Caco-2 (cell line): ENCODE measurements around the gene DKKL1. TPM values are rescaled to one million over a fixed set of nuclear protein-coding genes. Genes with fewer than 3 reads are reported as not detected.

Experiments used
- BruUV-seq: library from RNA; stranded (reverse); fragments of 400-500 nt; replicated peaks from 2 replicates; lab custom pipeline; 2021; lab: Mats Ljungman, UMichigan
- CTCF ChIA-PET: fragments of 300-600 bp; sonication (Branson Sonifier 250); formaldehyde crosslinking; loops from one replicate; lab custom pipeline; 2022; ENCODE audit warnings: antibody characterized with exemption; lab: Charles Lee
- POLR2A ChIA-PET: fragments of 300-600 bp; sonication (Branson Sonifier 250); formaldehyde crosslinking; loops from one replicate; lab custom pipeline; 2022; ENCODE audit warnings: antibody characterized with exemption; lab: Charles Lee
- DNase-seq, 2 experiments: peaks; one replicate each; pipeline versions ENCODE4 v3.0.0 to v3.0.0-alpha.2; 2020 to 2022
- H3K27me3 ChIP-seq: replicated peaks from 2 replicates; pipeline ENCODE4 v1.6.0; 2011; ENCODE audit warnings: low read length; ENCODE audit not compliant: control insufficient read depth, insufficient read depth
- H3K36me3 ChIP-seq: 2 replicates; pipeline ENCODE4 v1.5.1; 2011; ENCODE audit warnings: low read length; ENCODE audit not compliant: control insufficient read depth, insufficient read depth
- H3K4me1 ChIP-seq: fragments of 250-450 bp; sonication (Bioruptor Pico); 2 replicates; pipeline ENCODE4 v1.5.1; 2020; ENCODE audit warnings: mild to moderate bottlenecking
- H3K4me3 ChIP-seq: 2 replicates; pipeline ENCODE4 v1.5.1; 2011; ENCODE audit warnings: low read depth, mild to moderate bottlenecking, control low read depth, low read length
- H3K9me3 ChIP-seq: fragments of 250-450 bp; sonication (Bioruptor Pico); 2 replicates; pipeline ENCODE4 v1.5.1; 2020; ENCODE audit warnings: mild to moderate bottlenecking, moderate library complexity
- H3K27ac Mint-ChIP-seq: one replicate; pipeline ENCODE4 v1.8.0; 2022; ENCODE audit warnings: mixed read lengths; ENCODE audit not compliant: unreplicated experiment
- H3K27me3 Mint-ChIP-seq: one replicate; pipeline ENCODE4 v1.8.0; 2022; ENCODE audit warnings: mixed read lengths; ENCODE audit not compliant: insufficient read depth, unreplicated experiment
- H3K36me3 Mint-ChIP-seq: one replicate; pipeline ENCODE4 v1.8.0; 2022; ENCODE audit warnings: mild to moderate bottlenecking, mixed read lengths; ENCODE audit not compliant: insufficient read depth, unreplicated experiment
- H3K4me1 Mint-ChIP-seq: one replicate; pipeline ENCODE4 v1.8.0; 2022; ENCODE audit warnings: low read depth, mixed read lengths; ENCODE audit not compliant: unreplicated experiment
- H3K4me3 Mint-ChIP-seq: one replicate; pipeline ENCODE4 v1.8.0; 2022; ENCODE audit warnings: mild to moderate bottlenecking, moderate library complexity, mixed read lengths; ENCODE audit not compliant: unreplicated experiment
- H3K9me3 Mint-ChIP-seq: one replicate; pipeline ENCODE4 v1.8.0; 2022; ENCODE audit warnings: mixed read lengths; ENCODE audit not compliant: unreplicated experiment
- CTCF ChIP-seq, 2 experiments: fragments of 200-600 bp in 1 of 2; IDR thresholded peaks; 1 replicate in 1 of 2; 2 replicates in 1 of 2; pipeline versions ENCODE4 v1.5.1 to v1.8.0; 2011 to 2022; ENCODE audit warnings: antibody characterized with exemption in 1 of 2, control low read depth in 1 of 2, inconsistent platforms in 1 of 2, low read depth in 1 of 2, low read length in 1 of 2, mild to moderate bottlenecking in 1 of 2, moderate library complexity in 1 of 2; ENCODE audit not compliant: insufficient read depth in 1 of 2, severe bottlenecking in 1 of 2, unreplicated experiment in 1 of 2
- intact Hi-C: fragments of 100-400 bp; cut with micrococcal nuclease; formaldehyde crosslinking; loops from one replicate; pipeline ENCODE4 v1.10.0; 2022; ENCODE audit not compliant: unreplicated experiment
- total RNA-seq: library from RNA; stranded (reverse); gene quantifications from 2 replicates; pipeline ENCODE4 v1.2.3, GENCODE V29; 2022

Gene DKKL1
- total RNA-seq, 1 experiment from 2014 or later: not detected

DNA sequence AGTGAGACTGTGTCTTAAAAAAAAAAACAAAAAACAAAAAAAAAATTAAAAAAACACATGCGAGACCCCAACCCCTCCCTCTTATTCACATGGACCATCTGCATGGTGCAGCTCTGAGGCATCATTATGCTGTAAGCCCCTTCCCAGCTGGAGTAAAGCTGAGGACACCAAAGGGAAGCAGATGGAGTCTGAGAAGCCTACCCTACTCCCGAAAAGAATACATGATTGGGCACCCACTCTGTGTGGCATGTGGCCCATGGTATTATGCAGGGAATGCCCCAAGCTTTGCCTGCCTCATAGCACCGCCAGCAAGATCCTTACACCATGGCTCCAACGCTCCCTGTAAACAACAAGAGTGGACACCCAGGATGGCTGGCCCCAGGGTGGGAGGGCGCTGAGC is 54.8 kb downstream of the DKKL1 start:
- H3K4me1 Mint-ChIP-seq: peaks cover 11% of the 10 kb centered on the region
- CTCF ChIA-PET: no interaction called here
- H3K27me3 Mint-ChIP-seq: peaks cover 34% of the 10 kb centered on the region
- H3K9me3 Mint-ChIP-seq: no peaks in the 10 kb centered on the region
- peaks cover 21% of the 10 kb centered on the region for H3K4me1 ChIP-seq
- H3K36me3 ChIP-seq: no peaks in the 10 kb centered on the region
- H3K27me3 ChIP-seq: 0 out of 2 replicates have a peak, but pooled peaks cover 2% of the 10 kb centered on the region
- no peak for DNase-seq
- TF ChIP-seq CTCF (IDR thresholded peaks at IDR 0.05; ENCODE audit: insufficient read depth in 1 of 2, low read depth in 1 of 2, low read length in 1 of 2, severe bottlenecking in 1 of 2, unreplicated experiment in 1 of 2): no peak
- H3K9me3 ChIP-seq: no peaks in the 10 kb centered on the region
- peaks cover 6% of the 10 kb centered on the region for H3K36me3 Mint-ChIP-seq
- intact Hi-C loops: no loop called here
- no peak overlapping the region for H3K27ac Mint-ChIP-seq
- H3K4me3 Mint-ChIP-seq: no peak overlapping the region
- BruUV-seq: no TSS peak
- POLR2A ChIA-PET: no interaction called here
- H3K4me3 ChIP-seq: no peak overlapping the region

GRCh38 chr19:49419173-49419572 is 55.5 kb downstream of the DKKL1 start:
- H3K9me3 ChIP-seq: no peaks in the 10 kb centered on the region
- no peak for TF ChIP-seq CTCF (IDR thresholded peaks at IDR 0.05; ENCODE audit: insufficient read depth in 1 of 2, low read depth in 1 of 2, low read length in 1 of 2, severe bottlenecking in 1 of 2, unreplicated experiment in 1 of 2)
- intact Hi-C loops: no loop called here
- no peaks in the 10 kb centered on the region for H3K9me3 Mint-ChIP-seq
- POLR2A ChIA-PET: no interaction called here
- peaks cover 6% of the 10 kb centered on the region for H3K36me3 Mint-ChIP-seq
- H3K4me3 Mint-ChIP-seq: no peak overlapping the region
- H3K4me1 Mint-ChIP-seq: peaks cover 15% of the 10 kb centered on the region
- H3K4me3 ChIP-seq: no peak overlapping the region
- peaks cover 37% of the 10 kb centered on the region for H3K27me3 Mint-ChIP-seq
- no peak for DNase-seq
- CTCF ChIA-PET: interaction anchor here (0.6 kb wide), 1 partner anchor 33 kb away, joined by 5 read pairs; no protein-coding TSS in a partner anchor
- no peaks in the 10 kb centered on the region for H3K36me3 ChIP-seq
- peaks cover 24% of the 10 kb centered on the region for H3K4me1 ChIP-seq
- H3K27ac Mint-ChIP-seq: no peak overlapping the region
- BruUV-seq: no TSS peak
- H3K27me3 ChIP-seq: peaks cover 2% of the 10 kb centered on the region; the same call in 1 of the 2 replicates

GRCh38 chr19:49420227-49420626 is 56.5 kb downstream of the DKKL1 start:
- peaks cover 24% of the 10 kb centered on the region for H3K4me1 ChIP-seq
- H3K9me3 ChIP-seq: no peaks in the 10 kb centered on the region
- H3K36me3 ChIP-seq: no peaks in the 10 kb centered on the region
- H3K36me3 Mint-ChIP-seq: peaks cover 6% of the 10 kb centered on the region
- H3K27me3 ChIP-seq: peaks cover 2% of the 10 kb centered on the region; the same call in 1 of the 2 replicates
- no peak for TF ChIP-seq CTCF (IDR thresholded peaks at IDR 0.05; ENCODE audit: insufficient read depth in 1 of 2, low read depth in 1 of 2, low read length in 1 of 2, severe bottlenecking in 1 of 2, unreplicated experiment in 1 of 2)
- no peak for DNase-seq
- H3K4me3 Mint-ChIP-seq: no peak overlapping the region
- H3K27ac Mint-ChIP-seq: no peak overlapping the region
- no peaks in the 10 kb centered on the region for H3K9me3 Mint-ChIP-seq
- no peak overlapping the region for H3K4me3 ChIP-seq
- peaks cover 15% of the 10 kb centered on the region for H3K4me1 Mint-ChIP-seq
- BruUV-seq: no TSS peak
- ChIA-PET POLR2A (no interaction called here), CTCF (no interaction called here)
- intact Hi-C loops: no loop called here
- H3K27me3 Mint-ChIP-seq: peaks cover 45% of the 10 kb centered on the region
